ENCODE results near the gene TIAM1.

- TF ChIP-seq CTCF (IDR thresholded peaks at IDR 0.05; ENCODE audit: low read depth, low read length, poor library complexity, severe bottlenecking) (no peak), EZH2phosphoT487 (IDR thresholded peaks at IDR 0.05; ENCODE audit: borderline replicate concordance, low read length) (no peak)
Observed at GRCh38 chr21:31318971-31319370, 25.1 kb downstream of the TIAM1 start.

Data from DOHH2 (cell line).